Right forelimb (tissue), 1 donor: ENCODE data around the gene RC3H1.
"Not testable (repeated sequence)": the region's sequence is repeated elsewhere in the genome, so short reads cannot be mapped to it uniquely, and the experiment has no call there.

Experiments used
- DNase-seq: peaks from one replicate; pipeline ENCODE4 v3.0.0-alpha.2; 2018

RC3H1 gene

GRCh38 chr1:173930541-173930940 is 91.6 kb downstream of the RC3H1 start:
- DNase-seq: not testable (repeated sequence)

GRCh38 chr1:173925306-173926242 is 96.6 kb downstream of the RC3H1 start:
- no peak for DNase-seq

DNA sequence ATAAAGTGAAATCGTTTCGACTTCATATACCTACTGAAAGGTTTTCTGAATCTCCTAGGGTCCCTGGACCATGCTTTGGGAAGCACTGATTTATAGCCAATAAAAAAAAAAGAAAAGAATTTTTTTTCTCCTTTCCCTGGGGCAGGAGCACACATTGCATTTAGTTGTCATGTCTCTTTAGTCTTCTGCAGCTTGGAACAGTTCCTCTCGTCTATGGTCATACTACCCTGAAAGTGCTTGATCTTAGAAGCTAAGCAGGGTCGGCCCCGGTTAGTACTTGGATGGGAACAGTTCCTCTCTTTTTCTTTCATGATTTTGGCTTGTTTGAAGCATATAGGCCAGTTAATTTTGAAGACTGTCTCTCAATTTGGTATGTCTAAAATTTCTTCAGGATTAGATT is 101.3 kb downstream of the RC3H1 start:
- DNase-seq: no peak

DNA sequence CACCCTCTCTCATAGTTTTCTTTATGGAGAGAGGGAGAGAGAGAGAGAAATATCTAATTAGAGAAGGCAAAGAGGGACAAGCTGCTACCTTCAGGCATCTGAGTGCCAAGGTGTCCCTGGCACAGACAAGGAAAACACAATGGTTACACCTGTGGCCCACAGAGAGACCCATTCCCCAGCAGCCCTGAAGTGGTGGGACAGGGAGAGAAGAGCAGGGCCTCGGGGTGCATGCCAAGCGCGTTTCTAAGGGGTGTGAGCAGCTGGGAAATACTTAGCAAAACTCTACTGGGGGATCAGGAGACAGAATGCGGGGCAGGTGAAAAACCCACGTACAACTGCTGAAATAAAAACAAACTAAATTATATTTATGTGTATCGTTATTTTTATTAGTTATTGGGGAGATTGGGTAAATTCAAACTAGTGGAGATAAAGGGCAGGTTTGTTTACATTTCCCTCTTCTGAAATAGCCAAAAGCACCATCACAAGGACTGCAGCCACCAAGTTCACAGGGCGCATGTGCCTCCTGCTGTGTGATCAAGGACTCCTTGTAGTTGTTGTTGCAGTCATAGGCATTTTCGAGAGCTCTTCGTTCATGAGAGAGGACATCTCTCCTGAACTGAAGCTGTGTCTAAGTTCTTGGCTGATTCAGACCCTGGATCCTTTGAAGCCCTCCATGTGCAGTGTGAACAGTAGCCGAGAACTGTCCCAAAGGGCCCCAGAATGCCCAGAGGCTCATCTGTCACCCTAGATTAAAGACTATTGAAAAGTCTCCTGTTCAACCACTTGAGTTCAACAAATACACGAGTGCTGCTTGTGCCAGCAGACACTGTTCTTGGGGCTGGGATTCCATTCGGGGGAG is 104.3 kb downstream of the RC3H1 start:
- DNase-seq: no peak

GRCh38 chr1:173917149-173917548 is 105.0 kb downstream of the RC3H1 start, which contains the start of gene SERPINC1:
TSS of gene SERPINC1 (minus strand) at chr1:173917327. CDS start at chr1:173917259, 68 bp downstream.
- DNase-seq: no peak

DNA sequence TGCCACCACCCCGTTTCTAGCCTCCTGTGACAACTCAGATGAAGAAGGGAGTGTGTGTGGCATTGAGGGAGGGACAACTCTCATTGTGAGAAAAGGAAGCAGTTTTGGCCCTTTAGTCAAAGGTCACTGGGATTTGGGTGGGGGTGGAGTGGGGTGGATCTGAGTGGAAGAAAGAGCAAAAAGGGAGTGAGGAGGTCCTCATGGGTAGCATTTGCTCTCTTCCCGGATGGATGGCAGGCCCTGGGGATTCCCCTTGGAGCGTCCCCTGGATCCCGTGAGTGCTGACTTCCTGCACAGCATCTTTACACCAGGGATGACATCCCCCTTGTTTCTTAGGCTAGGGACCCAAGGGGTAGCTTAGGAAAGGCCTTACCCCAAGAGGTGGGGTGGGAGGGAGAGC is 105.5 kb downstream of the RC3H1 start:
- DNase-seq: no peak

- no peak for DNase-seq
These were observed 106.6 kb downstream of the RC3H1 start for GRCh38 chr1:173915596-173915995.

DNA sequence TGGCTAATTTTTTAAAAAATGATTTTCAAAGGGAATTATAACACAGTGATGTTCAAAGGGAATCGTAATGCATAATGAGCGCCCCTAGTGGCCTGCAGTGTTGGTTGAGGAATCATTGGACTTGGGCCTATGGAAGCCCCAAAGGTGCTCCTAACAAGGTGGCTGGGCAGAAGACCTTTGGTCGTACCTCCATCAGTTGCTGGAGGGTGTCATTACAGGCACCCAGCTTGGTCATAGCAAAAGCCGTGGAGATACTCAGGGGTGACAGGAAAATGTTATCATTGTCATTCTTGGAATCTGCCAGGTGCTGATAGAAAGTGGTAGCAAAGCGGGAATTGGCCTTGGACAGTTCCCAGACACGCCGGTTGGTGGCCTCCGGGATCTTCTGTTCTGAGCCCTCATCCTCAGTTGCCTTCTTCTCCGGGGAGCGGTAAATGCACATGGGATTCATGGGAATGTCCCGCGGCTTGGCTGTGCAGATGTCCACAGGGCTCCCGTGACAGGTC is 107.7 kb downstream of the RC3H1 start:
- DNase-seq: no peak

GRCh38 chr1:173913111-173913510 is 109.0 kb downstream of the RC3H1 start:
- no peak for DNase-seq

- DNase-seq: no peak
These were observed 118.2 kb downstream of the RC3H1 start for GRCh38 chr1:173903827-173904531.

DNA sequence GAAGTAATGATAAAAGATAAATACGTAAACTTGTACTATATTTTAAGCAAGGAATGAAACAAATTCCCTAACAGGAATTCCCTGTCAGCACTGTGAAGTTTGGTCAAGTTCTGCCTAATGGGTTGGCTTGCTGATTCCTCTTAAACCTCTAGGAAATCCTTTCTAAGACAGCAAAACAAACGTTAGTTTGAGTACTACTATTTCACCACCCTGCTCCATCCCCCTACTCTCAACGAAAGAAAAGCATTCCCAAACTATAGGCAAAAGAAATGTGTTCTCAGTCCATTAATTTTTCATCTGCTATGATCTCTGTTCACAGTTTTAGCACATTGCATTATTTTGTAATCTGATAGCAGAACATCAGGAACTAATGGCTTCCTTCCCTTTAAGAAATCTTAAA is 121.2 kb downstream of the RC3H1 start:
- DNase-seq: no peak

GRCh38 chr1:173900427-173900826 is 121.7 kb downstream of the RC3H1 start:
- DNase-seq: no peak

DNA sequence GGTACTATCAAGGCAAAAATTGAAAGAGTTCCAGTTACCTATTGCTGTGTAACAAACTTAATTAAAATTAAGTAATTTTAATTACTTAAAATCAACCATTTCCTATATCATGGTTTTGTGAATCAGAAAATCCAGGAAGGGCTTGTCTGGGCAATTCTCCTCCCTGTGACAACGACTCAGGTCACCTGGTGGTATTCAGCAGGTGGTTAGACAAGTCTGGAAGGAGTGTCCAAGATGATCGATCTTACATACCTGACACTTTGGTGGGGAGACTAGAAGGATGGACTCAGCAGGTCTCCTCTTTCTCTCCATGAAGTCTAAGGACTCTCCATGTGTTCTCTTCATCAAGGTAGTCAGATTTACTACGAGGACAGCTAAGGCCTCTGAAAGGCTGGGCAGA is 128.0 kb downstream of the RC3H1 start:
- no peak for DNase-seq

GRCh38 chr1:173893611-173894010 is 128.5 kb downstream of the RC3H1 start:
- no peak for DNase-seq

DNA sequence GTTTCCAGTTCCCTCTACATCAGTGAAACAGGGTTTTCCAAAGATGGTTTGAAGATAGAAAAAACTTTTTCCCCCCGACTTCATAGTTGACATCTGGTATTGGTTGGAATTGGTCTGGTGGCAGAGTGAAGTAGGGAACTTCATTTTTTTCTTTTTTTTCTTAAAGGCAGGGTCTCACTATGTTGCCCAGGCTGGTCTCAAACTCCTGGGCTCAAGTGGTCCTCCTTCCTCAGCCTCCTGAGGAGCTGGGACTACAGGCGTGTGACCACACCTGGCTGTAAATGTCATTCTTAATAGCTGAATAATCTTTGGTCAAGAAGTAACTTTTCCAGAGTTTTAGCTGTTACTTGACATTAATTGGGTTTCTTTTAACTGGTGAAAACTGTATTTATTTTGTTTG is 132.3 kb downstream of the RC3H1 start:
- DNase-seq: no peak

DNA sequence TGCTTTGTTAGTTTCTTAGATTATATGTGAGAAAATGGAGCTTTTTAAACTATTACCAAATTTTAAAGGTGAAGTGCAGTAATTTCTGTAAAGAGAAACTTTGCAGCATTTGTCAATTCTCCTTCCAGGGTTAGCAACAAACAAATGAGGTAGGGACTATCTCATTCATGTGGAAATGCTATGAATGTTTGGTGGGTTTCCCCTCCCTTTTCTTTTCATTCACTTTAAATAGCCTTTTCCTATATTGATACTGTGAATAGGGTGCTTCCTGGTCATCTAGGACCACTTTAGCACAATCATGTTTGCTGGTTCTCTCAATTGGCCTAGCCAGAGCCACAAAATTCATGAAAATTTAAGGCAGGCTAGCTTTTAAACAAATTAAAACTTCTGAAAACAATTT is 133.4 kb downstream of the RC3H1 start:
- no peak for DNase-seq

DNA sequence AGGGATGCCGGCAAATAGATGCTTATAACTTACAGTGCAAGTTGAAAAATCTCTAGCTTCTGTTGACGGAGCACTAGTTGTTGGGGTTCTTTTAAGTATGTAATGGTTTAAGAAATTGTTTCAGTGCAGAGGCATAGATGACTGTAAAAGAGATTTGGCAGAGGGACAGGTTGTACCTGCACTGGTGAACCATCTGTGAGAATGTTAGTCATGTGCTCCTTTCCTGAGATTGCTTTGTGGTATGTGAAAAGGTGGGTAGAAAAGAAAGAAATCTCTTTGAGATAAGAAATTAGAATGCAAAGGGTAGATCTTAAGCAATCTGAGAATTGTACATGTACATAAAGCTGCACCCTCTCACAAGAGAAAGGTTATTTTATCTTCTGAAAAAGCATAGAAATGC is 134.5 kb downstream of the RC3H1 start:
- DNase-seq: no peak

- DNase-seq: no peak
These were observed 135.2 kb downstream of the RC3H1 start for GRCh38 chr1:173886746-173887611.

DNA sequence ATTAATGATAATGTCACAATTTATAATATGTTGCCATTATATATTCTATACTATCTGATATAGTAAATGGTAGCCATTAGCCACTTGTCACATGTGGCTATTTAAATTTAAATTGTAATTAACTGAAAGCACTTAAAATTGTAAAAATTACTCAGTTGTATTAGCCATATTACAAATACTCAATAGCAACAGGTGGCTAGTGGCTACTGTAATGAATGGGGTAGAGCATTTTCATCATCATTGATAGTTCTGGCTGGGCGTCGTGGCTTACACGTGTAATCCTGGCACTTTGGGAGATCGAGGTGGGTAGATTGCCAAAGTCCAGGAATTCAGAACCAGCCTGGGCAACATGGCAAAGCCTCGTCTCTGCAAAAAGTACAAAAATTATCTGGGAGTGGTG is 137.5 kb downstream of the RC3H1 start:
- DNase-seq: no peak
